Ishikawa (cell line): ENCODE results near the gene OPN5.

Source experiments
- CEBPB ChIP-seq: IDR thresholded peaks from 2 replicates; pipeline ENCODE4 v1.6.1; 2012
- CREB1 ChIP-seq: IDR thresholded peaks from 2 replicates; pipeline ENCODE4 v1.6.1; 2012; ENCODE audit warnings: low read depth
- EGR1 ChIP-seq: IDR thresholded peaks from 2 replicates; pipeline ENCODE4 v1.6.1; 2012
- EP300 ChIP-seq: IDR thresholded peaks from 2 replicates; pipeline ENCODE4 v1.6.1; 2012; ENCODE audit warnings: borderline replicate concordance
- FOXM1 ChIP-seq: IDR thresholded peaks from 2 replicates; pipeline ENCODE4 v1.6.1; 2012; ENCODE audit warnings: low read depth, borderline replicate concordance
- NFIC ChIP-seq: IDR thresholded peaks from 2 replicates; pipeline ENCODE4 v1.6.1; 2012
- RAD21 ChIP-seq: IDR thresholded peaks from 2 replicates; pipeline ENCODE4 v1.6.1; 2012; ENCODE audit warnings: low read depth
- TAF1 ChIP-seq: IDR thresholded peaks from 2 replicates; pipeline ENCODE4 v1.6.1; 2012; ENCODE audit warnings: low read depth, mild to moderate bottlenecking
- TCF12 ChIP-seq: IDR thresholded peaks from 2 replicates; pipeline ENCODE4 v1.6.1; 2012; ENCODE audit warnings: low read depth
- TEAD4 ChIP-seq: IDR thresholded peaks from 2 replicates; pipeline ENCODE4 v1.6.1; 2012
- YY1 ChIP-seq: IDR thresholded peaks from 2 replicates; pipeline ENCODE4 v1.6.1; 2012; ENCODE audit warnings: low read depth
- ZBTB7A ChIP-seq: IDR thresholded peaks from 2 replicates; pipeline ENCODE4 v1.6.1; 2012; ENCODE audit warnings: low read depth
- TF ChIP-seq, protein P1 (sequence below): IDR thresholded peaks from 2 replicates; pipeline ENCODE4 v1.6.1; 2012
- TF ChIP-seq, protein P2 (sequence below): IDR thresholded peaks from 2 replicates; pipeline ENCODE4 v1.6.1; 2012
- TF ChIP-seq, protein P3 (sequence below): IDR thresholded peaks from 2 replicates; pipeline ENCODE4 v1.6.1; 2012; ENCODE audit warnings: low read depth, mild to moderate bottlenecking

The OPN5 gene

DNA sequence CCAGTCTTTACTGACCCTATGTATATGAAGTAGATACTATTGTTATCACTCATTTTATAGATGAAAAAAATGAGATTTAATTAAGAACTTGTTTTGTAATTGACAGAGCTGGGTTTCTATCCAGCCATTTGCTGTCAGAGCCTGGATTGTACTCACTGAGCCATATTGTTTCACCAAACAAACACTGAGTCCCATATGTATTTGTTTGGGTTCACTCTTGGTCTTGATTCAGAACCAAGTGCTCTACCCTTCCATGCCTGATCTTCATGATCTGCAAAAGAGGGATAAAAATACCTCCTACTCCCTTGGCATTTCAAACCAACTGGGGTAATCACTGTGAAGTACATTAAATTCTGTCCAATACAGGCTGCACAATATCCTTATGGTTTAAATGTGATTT lies 52.4 kb downstream of the OPN5 start:
- no peak for TF ChIP-seq EGR1
- no peak for TF ChIP-seq RAD21
- no peak for TF ChIP-seq YY1
- TF ChIP-seq NFIC: no peak
- TF ChIP-seq CEBPB: no peak
- TF ChIP-seq FOXM1: no peak

DNA sequence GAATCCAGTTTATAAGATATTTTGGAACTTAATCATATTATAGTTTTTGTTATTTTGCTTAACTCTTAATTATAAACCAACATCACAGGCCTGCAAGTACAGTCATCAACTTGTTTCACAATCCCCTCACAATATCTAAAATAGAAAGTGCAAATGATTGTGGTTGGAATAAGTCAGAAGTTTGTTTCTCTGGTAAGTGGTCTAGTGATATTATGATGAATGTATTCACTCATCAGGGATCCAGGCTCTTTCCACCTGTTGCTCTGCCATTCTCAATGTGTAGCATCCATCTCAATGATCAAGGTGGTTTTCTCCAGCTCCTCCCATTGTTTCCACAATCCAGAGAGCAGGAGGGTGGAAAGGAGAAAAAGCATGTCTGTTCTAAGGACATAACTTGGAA lies 54.2 kb downstream of the OPN5 start:
- TF ChIP-seq, protein P1, sequence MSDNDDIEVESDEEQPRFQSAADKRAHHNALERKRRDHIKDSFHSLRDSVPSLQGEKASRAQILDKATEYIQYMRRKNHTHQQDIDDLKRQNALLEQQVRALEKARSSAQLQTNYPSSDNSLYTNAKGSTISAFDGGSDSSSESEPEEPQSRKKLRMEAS: no peak
- TF ChIP-seq RAD21: no peak
- TF ChIP-seq CREB1: no peak
- no peak for TF ChIP-seq TCF12

DNA sequence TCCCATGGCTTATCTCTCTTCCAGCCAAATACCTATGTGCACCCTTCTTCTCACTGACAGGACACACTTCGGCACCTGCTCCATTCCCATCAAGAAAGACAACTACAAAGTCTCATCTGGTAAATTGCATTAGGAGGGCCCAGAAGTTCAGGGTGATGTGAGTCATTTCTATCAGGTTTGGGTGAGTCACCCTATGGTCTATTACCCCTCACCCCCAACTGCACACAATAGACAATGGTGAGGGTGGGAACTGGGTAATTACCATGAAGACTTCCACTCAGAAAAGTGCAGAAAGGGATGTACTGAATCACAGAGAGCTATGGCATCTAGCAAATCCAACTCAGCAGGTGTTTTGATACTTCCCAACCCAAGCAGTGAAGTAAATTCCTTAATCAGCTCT lies 54.8 kb downstream of the OPN5 start:
- TF ChIP-seq ZBTB7A: no peak
- TF ChIP-seq FOXM1: no peak
- no peak for TF ChIP-seq CREB1

DNA sequence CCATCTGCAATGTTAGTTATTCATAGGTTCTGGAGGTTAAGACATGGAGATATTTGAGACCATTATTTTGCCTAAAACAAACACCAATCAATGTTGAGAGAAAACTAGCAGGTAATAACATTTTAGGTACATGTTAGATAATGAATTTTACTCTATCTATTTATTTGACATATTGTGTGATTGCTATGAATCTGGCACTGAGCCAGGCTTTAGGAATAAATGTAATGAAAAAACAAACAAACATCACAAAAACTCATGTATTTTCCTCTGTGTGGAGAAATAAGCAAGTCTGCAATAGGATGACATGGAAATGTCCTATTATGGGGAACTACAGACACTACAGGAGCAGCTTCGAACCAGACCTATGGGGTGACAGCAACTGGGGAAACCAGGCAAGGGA lies 57.8 kb downstream of the OPN5 start:
- no peak for TF ChIP-seq FOXM1
- no peak for TF ChIP-seq YY1
- TF ChIP-seq, protein P2, sequence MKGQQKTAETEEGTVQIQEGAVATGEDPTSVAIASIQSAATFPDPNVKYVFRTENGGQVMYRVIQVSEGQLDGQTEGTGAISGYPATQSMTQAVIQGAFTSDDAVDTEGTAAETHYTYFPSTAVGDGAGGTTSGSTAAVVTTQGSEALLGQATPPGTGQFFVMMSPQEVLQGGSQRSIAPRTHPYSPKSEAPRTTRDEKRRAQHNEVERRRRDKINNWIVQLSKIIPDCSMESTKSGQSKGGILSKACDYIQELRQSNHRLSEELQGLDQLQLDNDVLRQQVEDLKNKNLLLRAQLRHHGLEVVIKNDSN: no peak
- TF ChIP-seq NFIC: no peak
- TF ChIP-seq TCF12: no peak
- no peak for TF ChIP-seq EP300
- no peak for TF ChIP-seq EGR1

DNA sequence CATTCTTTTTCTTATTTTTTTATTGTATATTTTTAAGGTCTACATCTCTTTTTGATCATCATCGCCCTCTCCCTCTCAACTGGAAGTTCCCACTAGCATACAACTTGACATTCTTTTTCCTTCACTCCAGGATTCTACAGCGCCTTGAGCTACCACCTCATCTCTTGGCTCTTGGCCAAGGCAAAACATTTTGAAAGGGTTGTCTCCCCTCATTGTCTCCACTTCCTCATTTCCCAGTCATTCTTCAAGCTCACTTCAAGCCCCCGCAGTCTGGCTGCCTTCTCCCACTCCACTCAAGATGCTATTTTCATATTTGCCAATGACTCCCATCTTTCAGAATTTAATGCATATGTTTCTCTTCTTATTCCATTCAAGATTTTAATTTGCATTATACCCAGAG lies 63.0 kb downstream of the OPN5 start:
- TF ChIP-seq FOXM1 (no peak), EGR1 (no peak), ZBTB7A (no peak), RAD21 (no peak), TAF1 (no peak), TCF12 (no peak), NFIC (no peak)

DNA sequence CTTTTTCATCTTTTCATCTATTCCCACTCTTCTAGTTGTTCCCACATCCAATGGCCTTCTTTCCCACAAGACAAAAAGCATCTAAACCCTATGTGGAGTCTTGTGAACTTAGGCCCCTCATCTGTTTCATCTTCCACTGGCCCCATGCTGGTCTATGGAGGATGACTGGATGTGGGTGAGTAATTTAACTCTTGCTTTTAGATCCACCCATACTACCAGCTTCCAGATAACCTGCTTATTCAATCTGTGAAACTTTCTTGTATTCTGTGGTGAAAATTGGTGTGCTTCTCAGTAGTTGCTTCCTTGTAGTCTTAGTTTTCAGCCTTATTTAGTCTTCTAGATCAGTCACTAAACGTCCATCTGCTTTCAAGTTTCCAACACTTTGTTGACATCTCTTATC lies 64.9 kb downstream of the OPN5 start:
- TF ChIP-seq TCF12: no peak
- TF ChIP-seq TAF1: no peak
- no peak for TF ChIP-seq CREB1
- no peak for TF ChIP-seq EP300
- no peak for TF ChIP-seq RAD21

DNA sequence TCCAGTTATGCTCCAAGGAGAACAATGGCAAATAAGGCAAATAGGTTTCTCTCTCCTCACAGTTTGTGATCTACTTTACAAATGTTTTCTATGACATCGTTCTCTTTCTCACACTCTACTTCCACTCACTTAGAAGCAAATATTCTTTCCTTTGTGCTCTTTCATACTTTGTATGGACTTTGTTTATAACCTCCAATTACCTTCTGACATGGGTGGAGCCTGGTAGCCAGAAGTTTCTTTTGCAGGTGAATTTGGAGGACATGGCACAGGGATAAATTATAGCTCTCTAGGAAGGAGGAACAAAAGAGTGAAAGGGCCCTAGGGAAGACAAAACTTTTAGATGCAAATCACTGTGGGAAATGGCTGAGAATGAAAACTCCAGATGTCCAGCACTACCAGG lies 69.3 kb downstream of the OPN5 start:
- no peak for TF ChIP-seq EP300

DNA sequence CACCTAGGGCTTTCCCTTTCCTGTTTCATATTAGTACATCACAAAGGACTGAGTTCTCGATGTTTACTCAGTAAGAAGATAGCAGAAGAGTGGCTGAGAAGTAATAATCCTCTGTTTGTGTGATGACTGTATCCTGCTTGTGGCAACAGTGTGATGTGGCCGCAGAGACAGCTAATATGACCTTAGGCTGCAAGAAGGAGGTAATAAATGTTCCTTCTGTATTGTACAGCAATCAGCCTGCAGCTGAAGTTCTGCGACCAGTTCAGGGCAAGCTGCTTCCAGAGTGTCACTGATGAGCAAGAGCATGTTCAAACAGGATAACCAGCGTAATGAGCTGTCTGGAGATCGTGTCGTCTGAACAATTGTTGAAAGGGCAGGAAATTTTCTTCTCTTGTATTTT lies 70.9 kb downstream of the OPN5 start:
- TF ChIP-seq RAD21: no peak

DNA sequence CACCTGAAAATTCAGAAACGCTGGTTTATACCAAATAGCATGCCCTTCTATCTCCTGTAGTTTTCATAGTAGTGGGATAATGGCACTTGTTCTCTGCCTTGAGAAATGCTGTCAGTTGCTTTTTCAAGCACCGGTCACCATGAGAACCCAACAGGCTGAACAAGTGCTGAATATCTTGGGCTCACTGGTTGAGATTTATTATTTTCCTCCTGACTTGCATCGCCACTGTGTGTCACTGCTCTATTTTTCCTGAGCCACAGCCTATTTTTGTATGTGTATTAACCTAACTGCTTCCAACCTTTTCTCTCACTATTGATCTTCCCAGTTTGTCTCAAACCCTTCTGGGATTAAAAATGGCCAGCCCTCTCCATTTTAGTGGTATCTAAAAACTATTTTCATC lies 71.9 kb downstream of the OPN5 start:
- TF ChIP-seq CREB1: no peak
- no peak for TF ChIP-seq CEBPB
- no peak for TF ChIP-seq EP300
- TF ChIP-seq RAD21: no peak
- TF ChIP-seq TEAD4: no peak
- no peak for TF ChIP-seq ZBTB7A
- no peak for TF ChIP-seq TAF1
- TF ChIP-seq, protein P2: no peak
- TF ChIP-seq NFIC: no peak
- no peak for TF ChIP-seq FOXM1

DNA sequence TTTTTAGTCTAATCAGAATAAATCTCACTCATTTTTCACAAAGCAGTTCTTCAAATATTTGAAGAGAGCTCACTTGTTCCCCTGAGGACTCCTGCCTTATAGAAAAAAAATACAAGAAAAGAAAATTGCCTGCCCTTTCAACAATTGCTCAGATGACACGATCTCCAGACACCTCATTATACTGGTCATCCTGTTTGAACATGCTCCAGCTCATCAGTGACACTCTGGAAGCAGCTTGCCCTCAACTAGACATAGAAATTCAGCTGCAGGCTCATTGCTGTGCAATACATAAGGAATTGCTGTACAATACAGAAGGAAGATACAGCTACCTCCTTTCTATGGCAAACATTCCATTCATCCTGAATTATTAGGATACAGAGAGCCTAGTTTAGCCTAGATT lies 73.1 kb downstream of the OPN5 start:
- TF ChIP-seq EGR1 (no peak), YY1 (no peak), ZBTB7A (no peak), TAF1 (no peak), EP300 (no peak), CEBPB (no peak), NFIC (no peak), TCF12 (no peak), FOXM1 (no peak), CREB1 (no peak), TEAD4 (no peak), RAD21 (no peak)
- TF ChIP-seq, protein P2: no peak
- TF ChIP-seq, protein P3, sequence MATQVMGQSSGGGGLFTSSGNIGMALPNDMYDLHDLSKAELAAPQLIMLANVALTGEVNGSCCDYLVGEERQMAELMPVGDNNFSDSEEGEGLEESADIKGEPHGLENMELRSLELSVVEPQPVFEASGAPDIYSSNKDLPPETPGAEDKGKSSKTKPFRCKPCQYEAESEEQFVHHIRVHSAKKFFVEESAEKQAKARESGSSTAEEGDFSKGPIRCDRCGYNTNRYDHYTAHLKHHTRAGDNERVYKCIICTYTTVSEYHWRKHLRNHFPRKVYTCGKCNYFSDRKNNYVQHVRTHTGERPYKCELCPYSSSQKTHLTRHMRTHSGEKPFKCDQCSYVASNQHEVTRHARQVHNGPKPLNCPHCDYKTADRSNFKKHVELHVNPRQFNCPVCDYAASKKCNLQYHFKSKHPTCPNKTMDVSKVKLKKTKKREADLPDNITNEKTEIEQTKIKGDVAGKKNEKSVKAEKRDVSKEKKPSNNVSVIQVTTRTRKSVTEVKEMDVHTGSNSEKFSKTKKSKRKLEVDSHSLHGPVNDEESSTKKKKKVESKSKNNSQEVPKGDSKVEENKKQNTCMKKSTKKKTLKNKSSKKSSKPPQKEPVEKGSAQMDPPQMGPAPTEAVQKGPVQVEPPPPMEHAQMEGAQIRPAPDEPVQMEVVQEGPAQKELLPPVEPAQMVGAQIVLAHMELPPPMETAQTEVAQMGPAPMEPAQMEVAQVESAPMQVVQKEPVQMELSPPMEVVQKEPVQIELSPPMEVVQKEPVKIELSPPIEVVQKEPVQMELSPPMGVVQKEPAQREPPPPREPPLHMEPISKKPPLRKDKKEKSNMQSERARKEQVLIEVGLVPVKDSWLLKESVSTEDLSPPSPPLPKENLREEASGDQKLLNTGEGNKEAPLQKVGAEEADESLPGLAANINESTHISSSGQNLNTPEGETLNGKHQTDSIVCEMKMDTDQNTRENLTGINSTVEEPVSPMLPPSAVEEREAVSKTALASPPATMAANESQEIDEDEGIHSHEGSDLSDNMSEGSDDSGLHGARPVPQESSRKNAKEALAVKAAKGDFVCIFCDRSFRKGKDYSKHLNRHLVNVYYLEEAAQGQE: no peak
- TF ChIP-seq, protein P1: no peak
